Dermis blood vessel endothelial cell (primary cell): ENCODE results near the gene IRF7. TPM values are rescaled to one million over a fixed set of nuclear protein-coding genes. Genes with fewer than 3 reads are reported as not detected.

Experiments used
- DNase-seq: peaks from one replicate; pipeline ENCODE4 v3.0.0; 2010
- total RNA-seq: library from RNA; depleted of rRNA; stranded (reverse); fragments of >200 nt; gene quantifications from 2 replicates; pipeline ENCODE4 v1.2.3, GENCODE V29; 2014

Gene IRF7
- total RNA-seq, 1 donor from 2014 or later, result 24.2 TPM

DNA sequence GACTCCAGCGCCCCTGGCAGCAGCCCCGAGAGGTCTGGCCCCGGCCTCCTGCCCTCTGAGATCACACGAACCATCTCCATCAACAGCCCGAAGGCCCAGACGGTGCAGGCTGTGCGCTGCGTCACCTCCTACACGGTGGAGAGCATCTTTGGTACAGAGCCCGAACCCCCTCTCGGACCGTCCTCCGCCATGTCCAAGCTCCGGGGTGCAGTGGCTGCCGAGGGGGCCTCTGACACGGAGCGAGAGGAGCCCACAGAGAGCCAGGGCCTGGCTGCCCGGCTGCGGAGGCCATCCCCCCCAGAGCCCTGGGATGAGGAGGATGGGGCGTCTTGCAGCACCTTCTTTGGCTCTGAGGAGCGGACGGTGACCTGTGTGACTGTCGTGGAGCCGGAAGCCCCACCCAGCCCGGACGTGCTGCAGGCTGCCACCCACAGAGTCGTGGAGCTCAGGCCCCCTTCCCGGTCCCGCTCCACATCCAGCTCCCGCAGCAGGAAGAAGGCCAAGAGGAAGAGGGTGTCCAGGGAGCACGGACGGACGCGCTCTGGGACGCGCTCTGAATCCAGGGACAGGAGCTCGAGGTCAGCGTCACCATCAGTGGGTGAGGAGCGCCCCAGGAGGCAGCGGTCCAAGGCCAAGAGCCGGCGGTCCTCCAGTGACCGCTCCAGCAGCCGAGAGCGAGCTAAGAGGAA is 7.6 kb downstream of the IRF7 start:
- no peak for DNase-seq

GRCh38 chr11:607020-607780 is 8.6 kb downstream of the IRF7 start:
- DNase-seq, result no peak

GRCh38 chr11:606245-606644 is 9.5 kb downstream of the IRF7 start:
- peak; percentile 31 for DNase-seq

- no peak for DNase-seq
Measured at GRCh38 chr11:605286-606129, 10.2 kb downstream of the IRF7 start.

DNA sequence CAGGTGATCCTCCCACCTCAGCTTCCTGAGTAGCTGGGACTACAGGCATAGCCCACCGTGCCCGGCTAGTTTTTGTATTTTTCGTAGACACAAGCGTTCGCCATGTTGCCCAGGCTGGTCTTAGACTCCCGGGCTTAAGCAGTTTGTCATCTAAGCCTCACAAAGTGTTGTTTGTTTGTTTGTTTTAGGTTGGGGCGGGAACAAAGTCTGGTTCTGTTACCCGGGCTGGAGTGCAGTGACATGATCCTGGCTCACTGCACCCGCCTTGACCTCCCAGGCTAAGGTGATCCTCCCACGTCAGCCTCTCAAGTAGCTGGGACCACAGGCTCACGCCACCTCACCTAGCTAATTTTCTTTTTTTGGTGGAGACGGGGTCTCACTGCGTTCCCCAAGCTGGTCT is 12.6 kb downstream of the IRF7 start:
- DNase-seq, result no peak

GRCh38 chr11:601573-602245 is 14.0 kb downstream of the IRF7 start:
- DNase-seq, result no peak

DNA sequence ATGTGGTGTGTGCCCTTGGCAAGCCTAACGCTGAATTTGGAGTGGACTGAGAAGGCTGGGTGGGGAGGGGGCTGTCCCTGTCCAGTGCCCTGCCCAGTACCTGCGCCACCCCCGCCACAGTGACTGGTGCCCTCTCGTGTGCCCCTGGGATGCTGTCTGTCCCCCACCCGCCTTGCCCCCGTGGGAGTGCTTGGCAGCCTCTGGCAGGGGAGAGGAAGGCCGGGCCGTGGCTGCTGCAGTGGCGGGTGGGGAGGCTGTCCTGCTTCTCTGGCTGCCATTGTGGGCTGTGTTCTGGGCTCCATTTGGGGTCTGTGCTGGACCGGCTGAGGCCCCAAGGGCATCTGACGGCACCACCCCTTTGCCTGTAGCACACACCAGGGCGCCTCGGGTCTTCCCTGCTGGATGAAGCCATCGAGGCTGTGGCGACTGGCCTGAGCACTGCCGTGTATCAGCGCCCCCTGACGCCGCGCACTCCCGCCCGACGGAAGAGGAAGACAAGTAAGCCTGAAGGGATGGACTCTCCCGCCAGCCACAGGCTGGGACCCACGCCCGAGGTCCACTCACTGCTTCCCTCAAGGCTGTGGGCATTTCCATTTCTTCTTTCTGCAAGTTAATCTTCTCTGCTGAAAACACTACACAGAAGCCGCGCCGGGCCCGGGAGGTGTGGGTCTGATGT is 17.6 kb downstream of the IRF7 start:
- no peak for DNase-seq

DNA sequence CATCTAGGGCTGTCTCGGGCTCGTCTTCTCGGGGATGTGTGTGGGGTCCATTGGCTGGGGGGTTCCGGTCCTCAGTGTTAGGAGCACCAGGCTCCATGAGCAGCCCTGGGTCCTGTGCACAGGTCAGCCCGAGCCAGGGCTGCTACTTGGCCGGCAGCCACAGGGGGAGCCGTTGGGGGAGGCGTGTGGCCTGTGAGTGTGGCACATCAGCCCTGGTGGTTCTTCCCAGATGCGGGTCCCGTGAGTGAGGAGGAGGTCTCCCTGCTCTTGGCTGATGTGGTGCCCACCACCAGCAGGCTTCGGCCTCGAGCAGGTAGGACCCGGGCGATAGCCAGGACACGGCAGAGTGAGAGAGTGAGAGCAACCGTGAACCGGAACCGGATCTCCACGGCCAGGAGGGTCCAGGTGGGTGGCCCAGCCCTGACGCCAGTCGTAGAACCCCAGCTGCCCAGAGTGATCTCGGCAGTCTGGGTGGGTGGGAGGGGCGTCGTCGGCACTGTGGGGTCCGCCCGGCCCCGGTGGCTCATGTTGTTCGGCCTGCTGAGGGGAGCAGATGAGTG is 18.5 kb downstream of the IRF7 start:
- DNase-seq, result no peak

- DNase-seq, result no peak
Measured at GRCh38 chr11:596374-596773, 19.4 kb downstream of the IRF7 start.

- no peak for DNase-seq
Measured at GRCh38 chr11:595400-595799, 20.4 kb downstream of the IRF7 start.

GRCh38 chr11:593347-593746 is 22.4 kb downstream of the IRF7 start:
- no peak for DNase-seq

- DNase-seq, result no peak
Measured at GRCh38 chr11:592918-593317, 22.8 kb downstream of the IRF7 start.

- DNase-seq, result no peak
Measured at GRCh38 chr11:592501-592900, 23.2 kb downstream of the IRF7 start.

DNA sequence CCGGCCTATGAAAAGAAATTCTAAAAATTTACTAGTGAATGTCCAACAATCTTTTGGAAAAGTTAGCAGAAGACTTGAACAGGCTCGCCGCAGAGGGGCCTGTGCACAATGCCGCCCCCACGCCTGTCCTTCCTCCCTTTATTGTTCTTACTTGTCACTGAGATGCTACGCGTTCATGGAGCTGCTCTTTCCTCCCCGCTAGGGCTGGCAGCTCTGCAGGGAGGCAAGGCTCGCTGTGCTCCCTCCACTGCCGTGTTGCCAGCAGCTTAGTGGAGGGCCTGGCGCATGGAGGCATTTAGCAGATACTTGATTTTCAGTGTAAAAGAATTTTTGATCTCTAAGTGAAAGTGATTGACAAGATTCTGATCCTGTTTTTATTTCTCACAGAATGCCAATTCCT is 24.8 kb downstream of the IRF7 start:
- no peak for DNase-seq

GRCh38 chr11:589798-590197 is 26.0 kb downstream of the IRF7 start:
- no peak for DNase-seq

DNA sequence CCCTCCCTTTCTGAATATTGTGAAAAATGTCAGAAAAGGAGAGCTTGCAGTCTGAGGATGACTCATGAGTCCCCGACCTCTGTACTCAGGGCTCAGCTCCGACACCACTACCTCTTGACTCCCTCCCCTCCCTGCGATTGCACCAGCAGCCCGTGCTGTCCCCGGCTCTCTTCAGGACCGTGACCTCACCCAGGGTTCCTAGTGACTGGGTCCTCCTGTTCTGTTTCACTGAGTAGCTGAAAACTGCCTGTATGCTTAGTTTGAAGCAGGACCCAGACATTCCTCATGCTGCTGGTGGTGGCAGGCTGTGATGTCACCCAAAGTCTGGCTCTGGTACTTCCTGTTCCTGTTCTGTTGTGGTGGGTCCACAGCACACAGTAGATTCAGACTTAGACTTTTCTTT is 27.8 kb downstream of the IRF7 start:
- peak; percentile 53 for DNase-seq

DNA sequence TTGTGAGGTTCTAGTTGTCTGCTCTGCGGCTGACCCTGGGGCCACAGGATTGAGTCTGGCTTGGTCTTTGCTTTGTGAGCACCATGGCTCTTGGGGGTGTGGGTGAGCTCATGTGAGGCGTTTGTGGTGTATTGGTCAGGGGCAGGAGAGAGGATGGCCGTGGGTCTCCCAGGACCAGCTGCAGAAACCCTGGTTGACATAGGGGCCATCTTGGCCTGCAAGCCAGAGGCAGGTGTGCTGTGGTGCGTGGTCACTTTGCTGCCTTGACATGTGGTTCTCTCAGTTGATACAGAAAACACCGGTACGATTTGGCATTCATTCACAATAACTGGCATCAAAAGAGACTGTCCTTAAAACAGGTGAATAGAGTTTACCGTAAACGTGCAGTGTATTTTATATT is 28.2 kb downstream of the IRF7 start:
- no peak for DNase-seq

DNA sequence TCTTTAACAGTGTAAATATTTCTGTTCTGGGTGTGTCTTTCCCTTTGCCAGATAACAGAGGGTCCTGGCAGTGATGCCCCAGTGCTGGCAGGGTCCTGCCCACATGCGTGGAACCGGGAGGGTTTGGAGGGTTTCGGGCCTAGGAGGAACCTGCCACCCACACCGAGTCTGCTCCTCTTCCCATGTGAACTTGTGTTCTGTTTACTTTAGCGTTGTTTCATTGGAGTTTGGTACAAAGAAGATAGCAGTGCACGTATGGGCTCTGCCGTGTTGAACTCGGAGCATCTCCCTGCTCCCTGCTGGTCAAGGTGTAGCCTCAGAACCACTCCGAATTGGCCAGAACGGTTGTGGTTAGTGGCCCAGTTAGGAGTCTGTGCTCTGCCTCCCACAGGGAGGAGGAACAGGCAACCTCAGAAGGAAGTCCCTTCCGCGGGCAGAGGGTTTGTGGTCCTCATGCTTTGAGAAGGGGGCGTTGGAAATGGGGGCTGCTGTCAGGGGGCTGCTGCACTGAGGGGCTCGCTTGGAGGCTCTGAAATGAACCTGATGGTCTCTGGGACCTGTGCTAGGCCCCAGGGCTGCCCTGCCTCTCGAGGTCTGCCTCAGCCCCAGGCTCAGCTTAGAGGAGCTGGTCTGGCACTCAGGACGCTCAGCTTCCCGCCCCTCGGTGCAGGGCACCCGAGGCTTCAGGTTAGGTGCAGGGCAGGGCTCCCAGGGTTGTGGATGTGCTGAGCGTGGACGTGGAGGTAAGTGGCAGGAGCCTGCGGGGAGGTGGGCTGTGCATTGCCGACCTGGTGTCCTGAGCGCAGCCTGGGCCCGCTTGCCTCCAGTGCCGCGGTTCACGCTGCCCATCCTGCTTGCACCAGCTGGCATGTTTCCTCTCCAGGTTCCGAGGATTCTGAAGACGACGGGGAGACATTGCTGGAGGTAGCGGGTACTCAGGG is 29.1 kb downstream of the IRF7 start:
- DNase-seq, result no peak

DNA sequence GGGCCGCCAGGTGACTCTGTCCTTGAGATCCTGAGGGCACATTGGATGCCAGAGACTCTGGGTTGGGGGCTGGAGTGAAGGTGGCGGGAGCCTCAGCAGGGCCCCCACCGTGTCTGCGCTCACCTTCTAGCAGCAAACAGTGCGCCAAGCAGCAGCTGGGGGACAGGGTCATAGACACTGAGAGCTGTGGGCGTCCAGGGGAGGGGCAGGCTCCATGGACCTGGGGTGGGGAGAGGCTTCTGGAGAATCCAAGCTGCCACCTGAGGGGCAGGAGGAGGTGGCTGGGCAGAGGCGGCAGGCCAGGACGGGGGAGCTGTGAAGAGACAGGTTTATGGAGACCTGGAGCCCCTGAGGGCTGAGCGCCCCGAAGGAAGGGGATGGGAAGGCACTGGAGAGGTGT is 31.5 kb downstream of the IRF7 start:
- no peak for DNase-seq

- no peak for DNase-seq
Measured at GRCh38 chr11:581752-582151, 34.0 kb downstream of the IRF7 start.

DNA sequence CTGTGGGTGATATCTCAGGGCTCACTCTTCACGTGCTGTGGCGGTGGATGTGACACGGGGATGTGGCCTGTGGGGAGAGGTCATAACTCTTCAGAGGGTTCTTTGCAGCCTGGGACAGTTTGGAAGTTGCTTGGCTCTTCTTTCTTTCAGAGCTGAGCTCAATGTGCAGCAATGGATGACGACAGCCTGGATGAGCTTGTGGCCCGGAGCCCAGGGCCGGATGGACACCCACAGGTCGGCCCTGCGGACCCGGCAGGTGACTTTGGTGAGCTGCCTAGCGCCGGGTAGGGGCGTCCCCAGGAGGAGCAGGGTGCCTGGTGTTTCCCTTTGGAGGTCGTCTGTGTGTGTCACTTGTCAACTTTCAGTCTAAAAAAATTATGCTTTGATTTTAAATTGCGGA is 34.4 kb downstream of the IRF7 start:
- no peak for DNase-seq
